GM18868 (cell line): ENCODE results near the gene GPBAR1.
"Not testable (repeated sequence)": the region's sequence is repeated elsewhere in the genome, so short reads cannot be mapped to it uniquely, and the experiment has no call there.

Source experiments
- ATAC-seq: cut with Tn5 transposase; IDR thresholded peaks from one replicate; pipeline ENCODE4 v1.9.1; 2021; ENCODE audit warnings: mild to moderate bottlenecking, moderate library complexity; ENCODE audit not compliant: unreplicated experiment

GPBAR1 gene

DNA sequence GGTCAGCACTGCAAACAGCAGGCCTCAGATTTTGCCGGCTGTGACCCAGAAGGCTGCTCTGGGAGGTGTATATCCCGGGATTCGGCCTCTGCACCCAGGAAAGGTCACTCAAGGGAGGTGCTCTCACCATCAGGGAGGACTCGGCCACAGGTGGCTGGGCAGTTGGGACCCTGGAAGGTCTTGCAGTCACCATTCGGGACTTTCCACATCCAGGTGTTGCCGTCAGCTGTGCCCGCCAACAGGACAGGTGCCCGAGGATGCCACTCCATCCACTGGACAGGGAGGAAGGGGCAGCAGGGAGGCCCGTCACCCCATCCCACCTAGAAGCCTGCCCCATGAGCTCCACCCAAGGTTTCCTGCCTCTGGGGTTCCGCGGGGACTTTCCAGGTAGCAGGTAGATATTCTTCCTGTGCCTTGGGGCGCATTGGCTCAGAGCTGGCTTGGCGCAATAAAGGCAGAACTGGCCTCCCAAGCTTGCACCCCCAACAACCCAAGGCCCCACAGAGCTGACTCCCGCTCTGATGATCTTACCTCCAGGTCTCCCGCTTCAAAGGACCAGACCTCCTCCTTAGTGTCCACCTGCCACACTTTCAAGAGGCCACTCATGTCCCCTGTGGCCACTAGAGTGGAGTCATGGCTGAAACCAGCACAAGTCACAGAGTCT lies 5.6 kb downstream of the GPBAR1 start:
- ATAC-seq = no peak

DNA sequence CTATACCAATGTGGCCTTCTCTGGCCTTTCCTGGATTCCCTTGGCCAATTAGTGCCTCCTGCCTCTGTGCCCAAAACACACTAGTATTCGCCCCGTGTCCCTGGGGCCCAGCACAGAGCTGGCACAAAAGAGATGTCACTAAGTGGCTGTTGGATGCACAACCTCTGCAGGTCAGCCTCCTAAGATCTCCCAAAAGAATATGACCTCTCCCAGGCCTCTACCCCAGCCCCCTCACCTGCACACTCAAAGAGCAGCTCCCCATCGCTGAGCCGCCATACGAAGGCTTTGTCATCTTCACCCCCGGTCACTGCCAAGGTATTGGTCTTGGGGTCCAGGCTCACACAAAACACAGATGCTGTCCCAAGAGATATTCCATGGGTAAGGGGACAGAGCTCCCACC lies 6.4 kb downstream of the GPBAR1 start:
- ATAC-seq = no peak

DNA sequence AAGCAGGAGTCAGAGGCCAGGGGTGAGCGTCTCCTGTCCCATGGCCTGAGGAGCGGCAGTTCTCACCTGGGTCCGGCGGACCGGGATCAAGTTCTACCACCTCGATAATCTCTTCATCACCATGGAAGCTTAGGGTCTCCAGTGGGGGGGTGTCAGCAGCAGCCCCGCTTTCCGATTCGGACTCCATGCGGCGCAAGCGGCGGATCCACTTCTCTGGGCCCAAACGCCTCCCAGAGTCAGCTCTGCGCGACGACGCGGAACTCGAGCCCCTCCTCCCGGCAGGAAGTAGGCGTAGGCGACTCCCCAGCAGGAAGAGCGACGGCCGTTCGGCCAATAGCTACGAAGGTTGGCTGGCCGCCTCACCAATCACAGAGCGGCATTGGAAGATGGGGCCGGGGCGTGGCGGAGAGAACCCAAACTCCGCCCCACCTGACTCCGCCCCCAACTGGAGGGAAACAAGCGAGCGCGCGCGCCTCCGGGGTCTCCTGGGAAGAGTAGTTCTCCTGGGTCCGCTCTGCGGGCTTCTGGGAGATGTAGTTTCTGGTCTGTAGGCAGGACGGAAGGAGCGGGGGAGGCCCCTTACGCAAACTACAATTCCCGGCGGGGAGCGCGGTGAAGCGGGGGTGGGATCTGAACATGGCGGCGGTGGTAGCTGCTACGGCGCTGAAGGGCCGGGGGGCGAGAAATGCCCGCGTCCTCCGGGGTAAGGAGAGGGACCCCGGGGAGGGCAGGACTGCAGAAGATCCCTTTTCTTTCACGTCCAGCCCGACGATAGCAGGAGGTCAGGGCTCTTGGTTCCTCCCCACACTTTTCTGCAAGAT lies 9.3 kb downstream of the GPBAR1 start, which contains the start of the genes AAMP and PNKD:
Gene AAMP (minus strand): TSS at position 238 of the 821 bp plus-strand sequence. CDS start 51 bp downstream, at position 187.
Gene PNKD (plus strand): TSS at position 620 of the 821 bp plus-strand sequence. CDS start 17 bp downstream, at position 637.
- peak; percentile 88 for ATAC-seq

DNA sequence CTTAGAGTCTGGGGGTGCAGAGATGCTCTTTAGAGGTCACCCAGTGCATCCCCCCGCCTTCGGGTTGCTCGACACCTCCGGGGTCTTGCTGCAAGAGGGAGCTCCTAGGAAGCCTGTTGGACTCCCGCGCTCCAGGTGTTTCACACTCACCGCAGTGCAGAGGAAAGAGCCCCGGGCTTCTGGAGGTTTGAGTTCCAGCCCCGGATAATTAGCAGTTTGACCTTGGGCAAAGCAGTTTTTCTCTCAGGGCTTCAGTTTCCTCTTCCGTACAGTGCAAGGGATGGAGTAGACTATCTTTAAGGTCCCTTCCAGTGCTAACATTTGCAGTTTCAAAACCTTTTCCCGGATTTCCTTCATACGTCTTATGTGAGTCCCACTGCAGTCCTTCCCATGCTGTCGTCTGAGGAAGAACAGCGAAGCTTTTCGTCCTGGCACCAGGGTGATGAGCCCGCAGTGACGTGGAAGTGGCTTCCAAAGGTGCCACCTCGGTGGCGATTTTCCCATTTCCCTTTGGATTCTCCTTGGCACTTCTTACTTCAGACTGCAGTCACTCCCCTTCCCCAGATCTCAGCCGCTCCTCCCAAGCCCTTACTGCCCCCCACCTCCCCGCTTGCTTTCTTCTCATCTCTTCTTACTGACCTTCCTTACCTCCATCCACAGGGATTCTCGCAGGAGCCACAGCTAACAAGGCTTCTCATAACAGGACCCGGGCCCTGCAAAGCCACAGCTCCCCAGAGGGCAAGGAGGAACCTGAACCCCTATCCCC lies 10.1 kb downstream of the GPBAR1 start:
- no peak for ATAC-seq

DNA sequence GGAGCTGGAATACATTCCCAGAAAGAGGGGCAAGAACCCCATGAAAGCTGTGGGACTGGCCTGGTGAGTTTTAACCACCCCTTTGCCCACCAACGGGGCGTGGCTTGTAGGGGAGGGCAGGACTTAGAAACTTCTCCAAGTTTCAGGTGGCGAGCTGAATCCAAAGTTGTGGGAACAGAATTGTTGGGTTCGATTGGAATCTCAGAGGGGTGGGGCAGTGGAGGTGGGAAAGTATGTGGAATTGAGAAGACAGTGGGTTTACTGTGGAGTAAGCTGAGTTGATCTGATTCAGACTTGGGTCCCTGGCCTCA lies 10.6 kb downstream of the GPBAR1 start:
- no peak for ATAC-seq

GRCh38 chr2:218271865-218272530 lies 11.2 kb downstream of the GPBAR1 start:
- no peak for ATAC-seq

GRCh38 chr2:218272531-218273212 lies 11.9 kb downstream of the GPBAR1 start:
- peak; percentile 26 for ATAC-seq

DNA sequence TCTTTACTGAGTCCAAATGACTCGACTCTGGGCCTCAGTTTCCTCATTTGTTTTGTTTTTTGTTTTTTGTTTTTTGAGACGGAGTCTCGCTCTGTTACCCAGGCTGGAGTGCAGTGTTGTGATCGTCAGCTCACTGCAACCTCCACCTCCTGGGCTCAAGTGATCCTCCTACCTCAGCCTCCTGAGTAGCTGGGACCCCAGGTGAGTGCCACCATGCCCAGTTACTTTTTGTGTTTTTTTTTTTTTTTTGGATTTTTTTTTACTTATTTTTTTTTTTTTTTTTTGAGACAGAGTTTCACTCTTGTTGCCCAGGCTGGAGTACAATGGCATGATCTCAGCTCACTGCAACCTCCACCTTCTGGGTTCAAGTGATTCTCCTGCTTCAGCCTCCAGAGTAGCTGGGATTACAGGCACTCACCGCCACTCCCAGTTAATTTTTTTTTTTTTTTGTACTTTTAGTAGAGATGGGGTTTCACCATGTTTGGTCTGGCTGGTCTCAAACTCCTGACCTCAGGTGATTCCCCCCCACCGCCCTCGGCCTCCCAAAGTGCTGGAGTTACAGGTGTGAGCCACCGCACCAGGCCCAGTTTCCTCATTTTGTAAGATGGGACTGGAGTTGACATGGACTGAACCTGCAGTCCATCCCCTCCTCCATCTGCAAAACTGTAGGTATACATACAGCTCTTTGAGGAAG lies 12.5 kb downstream of the GPBAR1 start:
- ATAC-seq = not testable (repeated sequence)

DNA sequence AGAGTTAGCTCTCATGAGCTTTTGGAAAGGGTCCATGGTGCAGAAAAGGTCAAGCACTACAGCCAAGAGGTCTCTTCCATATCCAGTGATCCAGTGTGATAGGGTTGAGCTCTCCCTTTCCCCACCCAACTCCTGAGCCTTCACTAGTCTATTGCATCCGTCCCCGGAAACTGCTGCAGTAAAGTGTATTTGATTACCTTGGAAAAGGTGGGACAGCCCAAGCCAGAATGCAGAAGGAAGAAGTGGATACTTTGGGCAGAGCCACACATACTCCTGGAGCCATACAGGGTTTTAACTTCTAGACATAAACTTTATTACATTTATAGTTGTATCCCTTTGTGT lies 13.1 kb downstream of the GPBAR1 start:
- no peak for ATAC-seq

DNA sequence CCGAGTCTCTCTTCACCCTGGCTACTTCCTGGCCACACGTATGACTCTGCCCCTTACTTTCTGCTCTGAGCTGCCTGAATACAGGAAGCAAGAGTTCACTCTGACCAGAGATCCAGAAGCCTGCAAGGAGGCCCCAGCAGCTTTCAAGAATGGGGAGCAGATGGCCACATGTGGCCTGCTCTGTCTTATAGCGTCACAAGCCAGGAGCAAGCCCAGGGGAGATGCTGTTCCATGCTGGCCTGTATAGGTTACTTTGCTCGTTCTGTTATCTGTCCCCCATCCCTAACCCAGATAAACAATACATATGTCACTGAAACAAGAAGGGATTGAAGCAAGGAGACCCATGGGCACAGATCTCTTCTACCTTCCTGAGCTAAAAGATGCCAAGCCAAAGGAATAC lies 13.8 kb downstream of the GPBAR1 start:
- ATAC-seq = no peak

DNA sequence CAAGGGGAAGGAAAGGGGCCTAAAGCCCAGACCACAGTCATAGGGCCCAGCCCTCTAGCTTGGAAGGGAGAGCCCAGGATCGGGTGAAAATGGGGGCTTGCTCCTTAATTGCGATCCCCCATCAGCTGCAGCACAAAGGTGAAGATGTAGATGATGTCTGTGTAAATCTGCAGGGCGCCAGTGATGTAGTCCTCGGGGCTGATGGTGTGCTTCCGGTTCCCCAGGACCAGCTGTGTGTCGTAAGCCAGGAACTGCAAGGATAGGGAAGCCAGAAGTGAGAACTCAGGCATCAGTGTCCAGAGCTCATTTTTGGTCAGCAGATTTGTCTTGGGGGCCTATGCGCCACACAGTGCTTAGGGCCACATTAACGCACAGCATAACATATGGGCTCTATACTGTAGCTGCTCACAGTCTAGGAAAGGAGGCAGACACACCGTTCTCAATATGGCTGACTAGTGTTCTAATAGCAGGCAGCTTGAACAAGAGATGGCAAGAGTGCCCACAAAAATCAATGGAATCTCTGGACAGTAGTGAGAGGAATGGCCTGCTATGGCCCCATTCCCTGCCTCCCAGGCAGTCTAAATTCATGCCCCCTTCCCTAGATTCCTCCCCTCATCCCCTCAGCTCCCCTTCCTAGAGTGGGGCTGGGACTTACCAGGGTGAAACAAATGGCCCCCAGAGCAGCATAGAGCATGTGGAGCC lies 14.7 kb downstream of the GPBAR1 start:
- ATAC-seq = no peak

DNA sequence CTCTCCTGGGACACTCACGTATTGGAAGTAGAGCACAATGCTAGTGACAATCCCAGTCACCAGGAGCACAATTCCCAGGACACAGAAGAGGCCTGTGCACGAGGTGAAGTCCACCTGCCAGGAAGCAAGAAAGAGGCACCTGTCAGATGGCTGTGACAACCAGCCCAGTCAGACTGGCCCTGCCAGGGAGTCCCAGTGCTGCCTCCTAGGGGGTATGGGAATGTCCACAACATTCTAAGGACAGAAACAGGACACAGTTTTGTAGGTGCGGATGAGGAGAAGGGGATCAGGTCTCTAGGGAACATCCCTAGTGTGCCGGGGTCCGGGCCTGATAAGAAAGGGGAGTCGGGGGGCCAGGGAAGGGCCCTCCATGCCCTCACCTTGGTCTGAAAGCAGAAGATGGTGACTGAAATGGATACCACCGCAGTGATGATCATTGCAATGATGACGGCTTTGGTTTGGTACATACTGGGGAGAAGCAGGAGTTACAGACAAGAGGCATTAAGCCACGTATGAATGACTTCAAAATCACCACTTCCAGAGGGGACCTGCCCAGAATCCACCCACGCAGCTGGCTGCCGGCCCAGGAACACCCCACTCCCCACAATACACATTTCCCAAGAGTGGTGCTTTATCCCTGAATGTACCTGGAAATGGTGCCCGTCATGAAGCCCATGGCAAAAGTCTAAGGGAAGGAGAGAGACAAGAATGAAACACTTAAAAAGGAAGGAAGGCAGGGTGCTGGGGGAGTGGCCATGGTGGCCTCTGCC lies 16.4 kb downstream of the GPBAR1 start:
- no peak for ATAC-seq

DNA sequence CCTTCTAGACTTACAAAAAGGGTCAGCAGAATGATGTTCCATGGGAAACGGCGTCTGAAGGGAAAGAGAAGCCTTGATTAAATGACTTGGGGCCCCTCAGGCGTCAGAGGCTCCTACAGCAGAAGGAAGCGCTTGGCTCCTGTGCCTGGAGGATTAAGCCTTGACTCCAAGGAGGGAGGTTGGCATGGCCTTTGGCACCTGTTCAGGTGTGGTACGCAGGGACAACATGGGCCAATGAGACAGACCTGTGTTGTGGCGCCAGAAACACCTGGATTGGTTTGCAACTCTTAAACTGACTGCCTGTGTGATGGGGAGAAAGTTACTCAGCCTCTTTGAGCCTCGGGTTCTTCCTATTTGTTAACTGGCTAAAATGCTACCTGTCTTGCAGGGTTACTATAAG lies 17.1 kb downstream of the GPBAR1 start:
- no peak for ATAC-seq

DNA sequence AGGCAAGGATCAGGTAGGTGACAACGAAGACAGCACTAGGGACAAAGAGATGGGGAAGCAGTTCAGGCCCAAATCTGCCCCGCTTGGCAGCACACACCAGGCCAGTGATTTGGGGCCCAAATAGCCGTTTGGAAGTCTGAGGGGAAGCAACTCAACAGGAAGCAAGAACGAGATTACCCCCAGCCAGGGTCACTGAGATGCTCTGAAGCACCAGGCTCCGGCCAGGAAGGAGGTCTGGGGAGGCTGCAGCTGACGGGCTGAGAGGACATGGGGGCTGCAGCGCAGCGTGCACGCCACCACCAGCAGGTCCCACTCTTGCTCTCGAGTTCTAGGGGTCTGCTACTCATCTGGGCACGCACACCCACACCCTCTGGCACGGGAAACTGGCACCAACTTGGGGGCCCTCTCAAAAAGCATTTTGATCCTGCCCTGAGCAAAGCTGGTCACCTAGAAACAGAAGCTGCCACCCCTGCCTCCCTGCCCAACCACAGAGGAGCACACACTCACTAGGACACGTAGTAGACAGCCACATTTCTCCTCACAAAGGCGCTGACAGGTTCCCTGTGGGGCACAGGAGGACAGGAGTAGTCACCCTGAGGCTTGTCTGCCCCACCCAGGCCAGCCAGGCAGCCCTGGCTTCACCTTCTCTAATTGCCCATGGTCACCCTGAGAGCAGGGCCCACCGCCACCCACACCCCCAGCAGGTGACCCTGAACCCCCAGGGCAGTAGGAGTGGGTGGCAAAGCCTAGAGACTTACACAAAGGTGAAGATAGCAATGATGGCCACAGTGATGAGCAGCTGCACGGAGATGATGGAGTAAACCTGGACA lies 17.9 kb downstream of the GPBAR1 start:
- ATAC-seq = no peak

DNA sequence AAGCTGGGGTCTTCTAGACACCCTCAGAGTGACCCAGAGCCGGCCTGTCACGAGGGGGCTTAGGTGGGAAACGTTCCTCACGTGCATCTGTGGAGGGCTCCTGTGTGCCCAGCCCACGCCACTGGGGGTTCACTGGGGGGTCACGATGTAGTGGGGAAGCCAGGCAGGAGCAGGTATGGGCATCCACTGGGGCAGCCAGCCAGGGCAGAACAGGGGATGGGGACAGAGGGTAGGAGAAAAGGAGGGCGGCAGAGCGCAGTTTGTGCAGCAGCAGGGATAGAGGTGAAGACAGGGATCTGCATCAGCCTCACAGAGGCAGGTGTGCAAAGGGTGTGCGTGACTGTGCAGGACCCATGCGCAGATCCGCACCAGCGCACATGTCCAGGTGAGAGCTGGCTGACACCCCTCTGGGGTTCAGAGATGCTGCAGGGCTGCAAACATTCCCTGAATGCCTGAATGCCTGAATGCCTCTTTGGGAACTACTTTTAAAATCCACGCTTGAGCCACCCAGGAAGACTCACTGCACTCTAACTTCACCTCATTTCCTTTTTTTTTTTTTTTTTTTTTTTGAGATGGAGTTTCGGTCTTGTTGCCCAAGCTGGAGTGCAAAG lies 19.6 kb downstream of the GPBAR1 start:
- ATAC-seq = no peak

GRCh38 chr2:218281449-218281848 lies 20.6 kb downstream of the GPBAR1 start:
- ATAC-seq = no peak
